ENCODE data around the gene SP100.
"Not testable (repeated sequence)": the region's sequence is repeated elsewhere in the genome, so short reads cannot be mapped to it uniquely, and the experiment has no call there.

SP100 gene

DNA sequence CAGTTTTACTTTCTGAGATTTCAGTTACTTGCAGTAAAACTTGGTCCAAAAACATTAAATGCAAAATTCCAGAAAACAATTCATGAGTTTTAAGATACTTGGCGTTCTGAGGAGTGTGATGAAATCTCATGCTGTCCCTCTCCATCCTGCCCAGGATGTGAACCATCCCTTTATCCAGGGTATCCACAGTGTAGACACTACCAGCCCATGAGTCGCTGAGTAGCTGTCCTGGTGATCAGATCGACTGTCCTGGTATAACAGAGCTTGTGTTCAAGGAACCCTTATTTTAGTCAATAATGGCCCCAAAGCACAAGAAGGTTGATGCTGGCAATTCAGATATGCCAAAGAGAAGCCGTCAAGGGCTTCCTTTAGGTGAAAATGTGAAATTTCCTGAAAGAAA lies 3.2 kb downstream of the SP100 start:
- DNase-seq (ENCODE audit: low read depth): no peak

DNA sequence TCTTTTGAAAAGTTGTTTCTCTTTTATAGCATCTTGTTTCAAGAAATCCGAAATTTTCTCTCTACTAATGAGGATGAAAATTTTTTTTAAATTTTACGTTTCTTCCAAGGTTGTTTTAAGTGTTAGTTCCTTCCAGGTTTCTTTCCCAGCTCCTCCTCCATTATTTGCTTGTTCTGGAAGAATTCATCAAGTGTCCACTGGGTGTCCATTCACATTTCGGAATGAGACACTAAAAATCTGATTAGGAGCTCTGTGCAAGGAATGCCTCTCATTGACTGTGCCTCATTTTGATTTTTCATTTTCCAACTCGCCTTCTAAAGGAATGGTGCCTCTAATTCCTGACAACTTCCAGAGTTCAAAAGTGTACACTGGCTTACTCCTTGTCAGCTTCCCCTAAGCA lies 6.1 kb downstream of the SP100 start:
- DNase-seq (ENCODE audit: low read depth): no peak

DNA sequence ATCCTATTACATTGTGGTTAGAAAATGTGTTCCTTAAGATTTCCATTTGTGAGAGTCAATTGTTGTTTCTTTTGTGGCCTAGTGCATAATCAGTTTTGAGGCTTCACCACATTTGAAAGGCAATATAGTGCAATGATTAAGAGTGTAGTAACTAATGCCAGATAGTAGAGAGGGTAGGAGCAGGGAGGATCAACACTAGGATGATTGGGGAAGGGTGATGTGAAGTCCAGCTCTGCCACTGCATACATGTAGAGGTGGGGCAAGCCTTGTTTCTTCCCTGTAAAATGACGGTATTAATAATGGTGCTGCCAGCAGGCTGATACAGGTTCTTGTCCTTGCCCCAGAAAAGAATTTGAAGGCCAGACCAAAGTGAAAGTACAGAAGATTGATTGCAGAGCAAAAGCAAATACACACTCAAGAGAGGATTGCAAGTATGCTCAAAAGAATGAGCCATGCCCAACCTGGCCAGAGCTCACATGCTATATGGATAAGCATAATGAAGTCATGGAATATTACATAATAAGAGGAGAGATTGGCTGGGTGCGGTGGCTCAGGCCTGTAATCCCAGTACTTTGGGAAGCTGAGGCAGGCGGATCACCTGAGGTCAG lies 8.0 kb downstream of the SP100 start:
- no peak for DNase-seq (ENCODE audit: low read depth)

DNA sequence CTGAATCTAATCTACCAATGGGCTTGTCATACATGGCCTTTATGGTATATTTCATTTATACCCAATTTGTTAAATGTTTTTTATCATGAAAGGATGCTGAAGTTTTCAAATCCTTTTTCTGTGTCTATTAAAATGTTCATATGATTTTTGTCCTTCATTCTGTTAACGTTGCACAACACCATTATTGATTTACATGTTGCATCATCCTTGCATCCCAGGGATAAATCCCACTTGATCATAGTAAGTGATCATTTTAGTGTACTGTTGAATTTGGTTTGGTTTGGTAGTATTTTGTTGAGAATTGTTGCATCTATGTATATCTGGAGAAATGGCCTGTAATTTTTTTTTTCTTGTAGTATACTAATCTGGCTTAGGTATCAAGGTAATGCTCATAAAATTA lies 9.4 kb downstream of the SP100 start:
- no peak for DNase-seq (ENCODE audit: low read depth)

DNA sequence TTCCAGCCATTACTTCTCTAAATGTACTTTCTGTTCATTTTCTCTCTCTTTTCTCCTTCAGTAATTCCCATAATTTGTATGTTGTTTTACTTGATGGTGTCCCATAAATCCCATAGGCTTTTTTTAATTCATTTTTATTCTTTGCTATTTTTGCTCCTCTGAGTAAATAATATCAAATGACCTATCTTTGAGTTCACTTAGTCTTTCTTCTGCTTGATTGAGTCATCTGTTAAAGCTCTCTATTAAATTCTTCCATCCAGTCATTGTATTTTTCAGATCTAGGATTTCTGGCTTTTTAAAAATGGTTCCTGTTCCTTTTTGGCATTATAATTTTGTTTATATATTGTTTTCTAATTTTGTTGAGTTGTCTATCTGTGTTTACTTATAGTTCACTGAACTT lies 13.5 kb downstream of the SP100 start:
- DNase-seq (ENCODE audit: low read depth): no peak

DNA sequence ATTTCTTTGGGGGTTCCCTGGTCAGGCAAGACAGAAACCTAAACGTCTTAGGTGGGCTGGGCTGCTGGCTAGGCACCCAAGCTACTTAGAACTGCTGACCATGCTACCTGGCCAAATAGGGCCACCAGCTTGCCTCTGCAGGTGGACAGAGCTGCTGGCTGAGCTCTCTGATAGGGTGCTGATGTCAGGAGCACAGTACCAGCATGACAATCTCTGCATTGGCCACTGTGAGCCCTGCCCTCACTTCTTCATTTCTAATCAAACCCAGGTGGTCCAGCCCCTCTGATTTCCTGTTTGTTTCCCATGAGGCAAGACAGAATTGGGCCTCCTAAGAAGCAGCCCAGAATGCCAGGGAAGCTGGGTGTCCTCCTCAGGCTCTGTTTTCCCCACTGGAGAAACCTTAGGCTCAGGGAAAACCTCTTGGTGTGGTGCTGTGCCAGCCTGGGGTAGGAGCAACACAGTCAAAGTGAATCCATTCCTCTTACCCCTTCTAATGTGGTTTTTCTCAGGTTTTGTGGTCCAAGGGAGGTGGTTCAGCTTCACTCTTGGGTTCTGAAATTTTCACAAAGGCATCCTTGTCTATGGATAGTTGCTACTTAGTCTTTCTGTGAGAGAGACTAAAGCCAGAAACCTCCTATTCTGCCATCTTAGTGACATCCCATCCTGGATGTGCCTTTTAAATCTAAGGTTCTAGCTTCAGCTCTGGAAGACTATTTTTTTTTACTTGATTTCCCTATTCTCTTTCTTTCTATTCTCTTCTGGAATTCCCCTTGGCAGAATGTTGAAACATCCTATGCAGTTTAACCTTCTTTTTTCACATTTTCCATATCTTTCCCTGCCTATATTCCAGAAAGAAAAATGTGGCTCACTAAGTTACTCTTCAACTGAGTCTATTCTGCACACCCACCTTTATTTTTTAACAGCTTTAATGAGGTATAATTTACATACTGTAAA lies 15.2 kb downstream of the SP100 start:
- DNase-seq (ENCODE audit: low read depth): no peak

DNA sequence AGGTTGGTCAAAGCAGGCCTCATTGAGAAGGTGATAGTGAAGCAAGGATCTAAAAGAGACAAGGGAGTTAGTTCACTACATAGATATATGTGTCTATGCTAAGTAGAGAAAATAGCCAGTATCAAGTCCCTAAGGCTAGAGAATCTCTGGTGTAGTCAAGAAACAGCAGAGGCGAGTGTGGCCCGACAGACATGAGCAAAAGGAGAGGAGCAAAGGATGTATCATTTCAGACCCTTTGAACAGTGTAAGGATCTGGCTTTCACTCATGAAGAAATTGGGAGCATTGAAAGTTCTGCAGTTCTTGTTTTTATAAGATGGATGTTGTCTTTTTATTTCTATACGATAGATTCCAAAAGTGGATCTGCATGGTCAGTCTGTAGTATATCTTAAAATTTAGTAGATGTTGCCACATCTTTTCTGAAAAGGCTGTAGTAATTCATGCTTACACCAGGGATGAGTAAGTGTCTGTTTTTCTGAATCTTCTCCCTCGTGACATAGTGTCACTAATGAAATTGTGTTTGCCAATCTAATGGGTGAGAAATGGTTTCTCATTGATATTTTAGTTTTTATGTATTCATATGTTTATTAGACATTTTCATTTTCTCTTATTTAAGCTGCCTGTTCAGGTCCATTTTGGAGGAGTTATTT lies 18.8 kb downstream of the SP100 start:
- no peak for DNase-seq (ENCODE audit: low read depth)

DNA sequence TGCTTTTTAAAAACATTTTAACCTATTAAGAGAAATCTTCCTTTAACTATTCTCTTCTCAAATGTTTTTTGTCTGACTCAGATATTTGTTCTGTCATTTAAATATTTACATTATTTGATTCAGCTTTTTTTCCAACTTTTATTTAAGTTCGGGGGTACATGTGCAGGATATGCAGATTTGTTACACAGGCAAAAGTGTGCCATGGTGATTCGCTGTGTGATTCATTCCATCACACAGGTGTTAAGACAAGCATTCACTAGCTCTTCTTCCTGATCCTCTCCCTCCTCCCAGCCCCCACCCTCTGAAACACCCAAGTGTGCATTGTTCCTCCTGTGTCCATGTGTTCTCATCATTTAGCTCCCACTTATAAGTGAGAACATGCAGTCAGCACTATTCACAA lies 19.4 kb downstream of the SP100 start:
- DNase-seq (ENCODE audit: low read depth): no peak

DNA sequence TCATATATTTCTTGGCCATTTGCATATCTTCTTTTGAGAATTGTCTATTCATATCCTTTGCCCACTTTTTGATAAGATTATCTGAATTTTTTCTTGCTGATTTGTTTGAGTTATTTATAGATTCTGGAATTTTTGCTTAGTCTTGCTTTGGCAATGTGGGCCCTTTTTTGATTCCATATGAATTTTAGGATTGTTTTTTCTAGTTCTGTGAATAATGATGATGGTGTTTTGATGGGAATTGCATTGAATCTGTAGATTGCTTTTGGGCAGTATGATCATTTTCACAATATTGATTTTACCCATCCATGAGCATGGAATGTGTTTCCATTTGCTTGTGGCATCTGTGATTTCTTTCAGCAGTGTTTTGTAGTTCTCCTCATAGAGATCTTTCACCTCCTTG lies 23.1 kb downstream of the SP100 start:
- not testable (repeated sequence) for DNase-seq (ENCODE audit: low read depth)

DNA sequence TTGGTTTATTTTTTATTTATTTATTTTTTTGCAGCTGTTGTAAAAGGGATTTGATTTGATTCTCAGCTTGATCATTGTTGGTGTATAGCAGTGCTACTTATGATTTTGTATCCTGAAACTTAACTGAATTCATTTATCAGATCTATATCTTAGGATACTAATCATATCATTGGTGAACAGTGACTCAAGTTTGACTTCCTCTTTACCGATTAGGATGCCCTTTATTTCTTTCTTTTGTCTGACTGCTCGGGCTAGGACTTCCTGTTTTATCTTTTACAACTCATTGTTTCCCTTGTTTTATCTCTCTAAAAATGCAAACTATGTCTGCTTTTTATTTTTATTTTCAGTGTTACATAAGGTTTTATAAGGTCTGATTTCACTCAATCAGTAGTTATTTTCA lies 23.6 kb downstream of the SP100 start:
- DNase-seq (ENCODE audit: low read depth): no peak

DNA sequence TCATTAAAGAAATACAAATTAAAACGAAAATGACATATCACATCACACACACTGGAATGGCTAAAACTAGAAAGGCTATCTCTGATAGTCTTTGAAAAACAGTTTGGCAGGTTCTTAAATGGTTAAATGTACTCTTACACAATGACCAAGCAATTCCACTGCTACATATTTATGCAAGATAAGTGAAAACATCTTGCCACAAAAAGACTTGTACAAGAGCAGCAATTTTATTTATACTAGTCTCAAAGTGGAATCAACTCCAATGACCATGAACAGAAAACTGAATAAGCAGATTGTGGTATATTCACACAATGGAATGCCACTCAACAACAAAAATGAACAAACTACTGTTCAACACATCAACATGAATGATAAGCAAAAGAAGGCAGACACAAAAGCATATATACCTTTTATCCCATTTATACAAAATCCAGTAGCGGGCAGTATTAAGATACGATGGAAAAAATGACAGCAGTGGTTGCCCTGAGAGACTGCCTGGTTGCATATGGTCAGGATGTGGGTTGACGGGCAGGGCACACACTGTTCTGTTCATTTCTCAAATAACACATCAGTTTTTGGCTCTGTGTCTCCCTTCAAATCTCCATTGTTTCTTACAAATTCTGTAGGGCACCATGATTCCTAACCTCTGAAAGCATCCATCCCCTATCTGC lies 25.4 kb downstream of the SP100 start:
- no peak for DNase-seq (ENCODE audit: low read depth)

DNA sequence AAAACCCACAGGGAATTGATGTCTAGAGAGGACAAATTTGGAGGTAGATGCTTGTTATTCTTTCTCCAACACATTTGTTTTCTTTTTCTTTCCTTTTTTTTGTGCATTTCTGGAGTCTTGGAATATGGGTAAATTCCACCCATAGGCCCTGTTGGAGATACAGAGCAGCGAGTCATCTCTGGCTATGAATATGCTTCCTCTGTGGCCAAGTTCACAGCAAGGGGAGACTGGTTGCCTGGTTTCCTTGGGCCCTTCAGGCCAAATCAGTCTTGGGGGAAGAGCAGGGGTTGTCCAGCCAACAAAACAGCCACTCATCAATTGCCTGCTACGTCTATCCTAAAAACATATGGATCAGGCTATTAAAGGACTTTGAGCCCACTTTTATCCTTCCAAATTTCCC lies 27.5 kb downstream of the SP100 start:
- DNase-seq (ENCODE audit: low read depth): peak; percentile 26

DNA sequence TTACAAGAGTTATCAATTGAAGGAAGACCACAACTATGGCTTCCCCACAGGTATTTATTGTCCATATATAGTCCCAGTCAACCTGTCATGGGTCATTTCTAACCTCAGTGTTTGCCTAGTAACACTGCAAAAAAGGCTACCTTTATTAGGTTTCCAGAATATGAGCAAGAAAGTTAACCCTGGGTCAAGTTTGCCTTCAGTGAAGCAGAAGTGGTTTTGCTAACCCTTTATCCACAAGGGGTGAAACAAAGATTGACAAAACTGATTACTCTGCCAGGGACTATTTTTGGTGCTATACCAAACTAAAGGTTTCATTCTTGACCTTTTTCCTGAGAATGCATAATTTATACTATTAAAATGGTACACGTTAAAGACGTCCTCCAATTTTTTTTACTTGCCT lies 28.8 kb downstream of the SP100 start:
- no peak for DNase-seq (ENCODE audit: low read depth)

DNA sequence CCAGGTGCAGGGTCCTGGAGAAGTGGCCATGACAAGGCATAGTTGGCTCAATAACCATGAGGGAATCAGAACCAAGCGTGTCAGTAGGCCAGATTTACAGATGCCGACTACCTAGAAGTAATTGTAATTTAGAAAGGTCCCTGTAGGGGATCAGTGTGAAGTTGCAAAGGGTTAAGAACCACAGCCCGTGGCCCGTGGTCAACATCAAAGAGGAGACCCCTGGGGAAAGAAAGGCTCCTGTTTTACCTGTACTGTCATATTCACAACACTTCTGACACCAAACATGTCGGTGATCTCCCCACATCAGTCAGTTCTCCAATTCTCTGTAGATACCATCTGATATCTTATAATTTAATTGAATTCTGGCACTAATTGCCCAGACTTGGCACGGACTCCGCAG lies 31.0 kb downstream of the SP100 start:
- no peak for DNase-seq (ENCODE audit: low read depth)

DNA sequence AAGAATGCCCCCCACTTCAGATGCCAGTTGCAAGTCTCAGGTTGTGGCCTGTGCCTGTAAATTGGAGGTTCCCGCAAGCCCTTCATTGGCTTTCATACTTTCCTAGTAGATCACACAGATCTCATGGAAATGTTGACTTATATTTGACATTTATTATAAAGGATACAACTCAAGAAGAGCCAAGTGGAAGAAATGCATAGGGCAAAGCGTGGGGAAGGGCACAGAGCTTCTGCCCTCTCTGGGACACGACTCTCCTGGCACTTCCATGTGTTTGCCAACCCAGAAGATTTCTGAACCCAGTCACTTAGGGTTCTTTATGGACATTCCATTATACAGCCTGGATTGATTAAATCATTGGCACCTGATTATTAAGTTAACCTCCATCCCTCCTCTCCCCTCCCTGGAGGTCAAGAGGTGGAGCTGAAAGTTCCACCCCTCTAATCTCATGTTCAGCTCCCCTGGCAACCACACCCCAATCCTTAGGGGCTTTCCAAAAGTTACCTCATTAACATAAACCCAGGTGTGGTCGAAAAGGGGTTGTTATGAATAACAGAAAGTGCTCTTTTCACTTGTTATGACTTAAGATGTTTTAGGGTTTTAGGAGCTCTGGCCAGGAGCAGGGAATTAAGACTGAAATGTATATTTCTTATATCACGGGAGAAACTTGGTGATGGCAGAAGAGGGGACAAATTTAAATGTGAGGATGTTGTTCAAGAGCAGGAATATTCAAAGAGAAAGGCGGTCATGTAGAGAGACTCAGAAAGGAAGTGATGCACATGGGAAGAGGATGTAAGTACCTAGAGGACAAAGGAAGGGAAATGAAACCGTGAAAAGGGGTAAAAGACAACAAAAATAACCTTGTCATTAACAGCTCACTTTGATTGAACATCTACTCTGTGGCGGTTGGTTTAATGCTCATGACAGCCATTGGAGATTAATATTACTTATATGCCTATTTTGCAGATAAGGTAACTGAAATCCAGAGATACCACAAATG lies 31.8 kb downstream of the SP100 start:
- DNase-seq (ENCODE audit: low read depth): no peak

DNA sequence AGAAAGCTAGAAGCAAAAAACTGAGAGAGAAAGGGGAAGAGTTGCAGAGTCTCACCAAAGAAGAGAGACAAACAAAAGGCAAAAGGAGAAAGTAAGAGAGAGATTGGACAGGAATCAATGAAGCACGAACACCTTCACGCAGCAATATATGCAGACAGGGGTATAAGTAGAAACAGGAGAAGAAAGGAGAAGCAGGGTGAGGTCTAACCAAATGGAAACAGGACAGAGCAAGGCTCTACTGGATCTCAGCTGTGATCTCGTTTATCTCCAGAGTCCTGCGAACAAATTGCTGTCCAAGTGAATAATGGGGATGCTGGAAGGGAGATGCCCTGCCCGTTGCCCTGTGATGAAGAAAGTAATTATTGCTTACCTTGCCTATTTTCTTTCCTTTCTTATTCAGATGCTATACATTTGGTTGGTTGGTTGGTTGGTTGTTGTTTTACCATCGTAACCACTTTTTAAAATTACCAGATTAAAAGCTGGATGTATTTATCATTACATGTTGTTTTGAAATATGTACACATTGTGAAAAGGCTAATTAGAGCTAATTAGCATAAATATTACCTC lies 34.0 kb downstream of the SP100 start:
- DNase-seq (ENCODE audit: low read depth): no peak

DNA sequence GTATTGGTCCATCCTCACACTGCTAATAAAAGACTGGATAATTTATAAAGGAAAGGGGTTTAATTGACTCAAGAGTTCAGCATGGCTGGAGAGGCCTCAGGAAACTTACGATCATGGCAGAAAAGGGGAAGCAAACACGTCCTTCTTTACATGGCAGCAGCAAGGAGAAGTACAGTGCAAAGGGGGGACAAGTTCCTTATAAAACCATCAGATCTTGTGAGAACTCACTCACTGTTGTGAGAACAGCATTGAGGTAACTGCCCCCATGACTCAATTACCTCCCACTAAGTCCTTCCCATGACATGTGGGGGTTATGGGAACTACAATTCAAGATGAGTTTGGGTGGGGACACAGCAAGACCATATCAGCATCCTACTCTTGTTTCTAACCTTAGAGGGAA lies 37.0 kb downstream of the SP100 start:
- no peak for DNase-seq (ENCODE audit: low read depth)

DNA sequence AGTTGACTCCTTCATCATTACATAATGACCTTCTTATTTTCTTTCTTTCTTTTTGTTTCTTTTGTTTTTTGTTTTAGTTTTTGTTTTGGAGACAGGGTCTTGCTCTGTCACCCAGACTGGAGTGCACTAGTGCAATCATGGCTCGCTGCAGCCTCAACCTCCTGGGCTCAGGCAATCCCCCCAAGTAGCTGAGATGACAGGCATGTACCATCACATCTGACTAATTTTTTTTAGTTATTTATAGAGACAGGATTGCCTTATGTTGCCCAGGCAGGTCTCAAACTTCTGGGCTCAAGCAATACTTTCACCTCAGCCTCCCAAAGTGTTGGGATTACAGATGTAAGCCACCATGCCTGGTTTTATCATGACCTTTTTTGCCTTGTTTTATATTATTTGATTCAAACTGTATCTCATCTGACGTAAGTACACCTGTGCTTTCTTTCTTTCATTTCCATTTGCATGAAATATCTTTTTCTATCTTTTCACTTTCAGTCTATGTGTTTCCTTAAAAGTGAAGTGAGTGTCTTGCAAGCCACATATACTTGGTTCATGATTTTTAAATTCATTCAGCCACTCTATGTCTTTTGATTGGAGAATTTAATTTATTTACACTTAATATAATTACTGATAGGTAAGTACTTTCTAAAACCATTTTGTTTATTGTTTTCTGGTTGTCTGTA lies 39.1 kb downstream of the SP100 start:
- DNase-seq (ENCODE audit: low read depth): no peak

DNA sequence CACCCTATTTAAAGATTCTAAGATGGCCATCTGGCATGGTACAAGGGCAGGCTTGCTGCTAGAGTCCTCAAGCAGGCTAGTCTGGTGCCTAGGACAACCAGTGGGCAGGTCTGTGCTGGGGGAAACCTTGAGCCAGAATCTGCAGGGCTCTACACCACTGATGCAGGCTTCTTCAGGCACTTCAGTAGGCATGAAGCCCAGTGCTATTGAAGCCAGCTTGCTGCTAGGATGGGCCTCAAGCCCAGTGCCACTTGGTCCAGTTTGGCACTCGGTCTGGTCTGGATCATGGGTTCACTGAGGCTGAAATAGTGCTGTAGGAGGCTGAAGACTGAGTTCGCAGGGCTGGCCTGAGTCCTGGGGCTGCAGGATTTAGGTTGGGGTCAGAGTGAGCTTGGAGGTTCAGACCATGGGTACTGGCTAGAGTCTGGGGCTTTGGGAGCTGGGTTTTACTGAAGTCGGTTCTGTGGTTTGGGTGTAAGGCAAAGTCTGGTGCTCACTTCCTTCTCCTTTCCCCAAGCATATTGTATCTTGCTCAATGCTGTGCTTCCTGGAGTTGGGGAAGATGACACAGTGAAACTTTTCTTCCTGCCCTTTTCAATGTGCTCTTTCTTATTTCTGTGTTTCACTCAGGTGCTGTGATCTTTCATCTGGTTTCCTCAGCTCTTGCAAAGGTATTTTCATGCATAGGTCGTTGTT lies 41.2 kb downstream of the SP100 start:
- no peak for DNase-seq (ENCODE audit: low read depth)

DNA sequence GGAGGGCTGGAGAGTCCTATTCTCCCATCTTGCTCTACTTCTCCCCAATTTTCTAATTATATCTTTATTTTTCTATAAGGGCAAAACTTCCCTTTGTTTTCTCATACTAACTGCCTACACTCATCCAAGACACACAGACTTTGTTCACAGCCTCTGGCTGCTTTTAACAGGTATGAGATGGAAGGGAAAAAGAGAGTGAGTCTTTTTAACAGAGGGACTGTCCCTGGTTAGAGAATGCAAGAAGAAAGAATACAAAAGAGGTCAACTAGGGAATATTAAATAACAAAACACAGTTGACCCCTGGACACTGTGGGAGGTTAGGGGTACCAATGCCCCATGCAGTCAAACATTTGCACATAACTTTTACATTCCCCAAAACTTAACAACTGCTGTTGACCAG lies 41.8 kb downstream of the SP100 start:
- DNase-seq (ENCODE audit: low read depth): no peak
